ENCODE measurements around the gene TM9SF4.

The TM9SF4 gene

GRCh38 chr20:32215147-32215546 lies 105.6 kb downstream of the TM9SF4 start:
- no peak for FAIRE-seq

- no peak for FAIRE-seq
Measured at GRCh38 chr20:32215729-32216128, 106.2 kb downstream of the TM9SF4 start.

GRCh38 chr20:32216179-32217142 lies 106.9 kb downstream of the TM9SF4 start:
- FAIRE-seq, result no peak

Data from TTC549 (cell line).